Astrocyte (in vitro differentiated cells and primary cell): ENCODE data around the gene PHF11. TPM values are rescaled to one million over a fixed set of nuclear protein-coding genes. Genes with fewer than 3 reads are reported as not detected.

Experiments used
- DNase-seq: peaks from one replicate; pipeline ENCODE4 v3.0.0-alpha.2; 2010; ENCODE audit warnings: low read depth
- FAIRE-seq: peaks from 2 replicates; lab custom pipeline; 2011; peaks lifted over from hg19 to GRCh38; lab: Jason Lieb, UNC
- H2AFZ ChIP-seq: 2 replicates; pipeline ENCODE4 v1.6.0; 2012; ENCODE audit warnings: low read depth, low read length, inconsistent platforms
- H3K27ac ChIP-seq: 2 replicates; pipeline ENCODE4 v1.5.1; 2011; ENCODE audit warnings: low read depth, low read length, inconsistent platforms
- H3K27me3 ChIP-seq: 2 replicates; pipeline ENCODE4 v1.6.0; 2011; ENCODE audit warnings: low read length, inconsistent platforms; ENCODE audit not compliant: insufficient read depth
- H3K36me3 ChIP-seq: 2 replicates; pipeline ENCODE4 v1.5.1; 2011; ENCODE audit warnings: low read length, inconsistent platforms; ENCODE audit not compliant: insufficient read depth
- H3K4me1 ChIP-seq: 2 replicates; pipeline ENCODE4 v1.5.1; 2011; ENCODE audit warnings: low read length, inconsistent platforms; ENCODE audit not compliant: insufficient read depth
- H3K4me2 ChIP-seq: 2 replicates; pipeline ENCODE4 v1.6.0; 2012; ENCODE audit warnings: low read length, inconsistent platforms
- H3K4me3 ChIP-seq: 2 replicates; pipeline ENCODE4 v1.5.1; 2011; ENCODE audit warnings: low read depth, mild to moderate bottlenecking, low read length, inconsistent platforms; ENCODE audit not compliant: insufficient read depth
- H3K79me2 ChIP-seq: 2 replicates; pipeline ENCODE4 v1.6.0; 2012; ENCODE audit warnings: mild to moderate bottlenecking, low read length, inconsistent platforms; ENCODE audit not compliant: insufficient read depth
- H3K9ac ChIP-seq: 2 replicates; pipeline ENCODE4 v1.6.0; 2012; ENCODE audit warnings: mild to moderate bottlenecking, low read length, inconsistent platforms
- H3K9me3 ChIP-seq: 2 replicates; pipeline ENCODE4 v1.5.1; 2012; ENCODE audit warnings: low read depth, mild to moderate bottlenecking, low read length, inconsistent platforms; ENCODE audit not compliant: insufficient read depth
- H4K20me1 ChIP-seq: 2 replicates; pipeline ENCODE4 v1.6.0; 2012; ENCODE audit warnings: low read length, inconsistent platforms; ENCODE audit not compliant: insufficient read depth
- H3K27ac Mint-ChIP-seq: one replicate; pipeline ENCODE4 v1.8.0; 2021; ENCODE audit warnings: mild to moderate bottlenecking, mixed read lengths; ENCODE audit not compliant: unreplicated experiment
- H3K27me3 Mint-ChIP-seq: one replicate; pipeline ENCODE4 v1.8.0; 2021; ENCODE audit warnings: low read depth, mixed read lengths; ENCODE audit not compliant: unreplicated experiment
- H3K36me3 Mint-ChIP-seq: one replicate; pipeline ENCODE4 v1.8.0; 2021; ENCODE audit warnings: low read depth, mixed read lengths; ENCODE audit not compliant: unreplicated experiment
- H3K4me1 Mint-ChIP-seq: one replicate; pipeline ENCODE4 v1.8.0; 2021; ENCODE audit warnings: low read depth, mixed read lengths; ENCODE audit not compliant: unreplicated experiment
- H3K4me3 Mint-ChIP-seq: one replicate; pipeline ENCODE4 v1.8.0; 2021; ENCODE audit warnings: mild to moderate bottlenecking, moderate library complexity, mixed read lengths; ENCODE audit not compliant: unreplicated experiment
- H3K9me3 Mint-ChIP-seq: one replicate; pipeline ENCODE4 v1.8.0; 2021; ENCODE audit warnings: mild to moderate bottlenecking, mixed read lengths; ENCODE audit not compliant: unreplicated experiment
- CTCF ChIP-seq: IDR thresholded peaks from 2 replicates; pipeline ENCODE4 v1.5.1; 2011; ENCODE audit warnings: low read depth, mild to moderate bottlenecking, inconsistent platforms, low read length, moderate library complexity; ENCODE audit not compliant: insufficient read depth
- EZH2 ChIP-seq: IDR thresholded peaks from 2 replicates; pipeline ENCODE4 v1.6.1; 2012; ENCODE audit warnings: mild to moderate bottlenecking, low read length, inconsistent platforms; ENCODE audit not compliant: insufficient read depth
- total RNA-seq: library from RNA; stranded (reverse); gene quantifications from 2 replicates; pipeline ENCODE4 v1.2.1, GENCODE V29; 2021

Gene PHF11
- total RNA-seq, 1 donor from 2014 or later = 30.8 TPM

GRCh38 chr13:49571299-49572240 lies 75.8 kb downstream of the PHF11 start:
- Histone ChIP-seq H3K36me3 (no peaks in the 10 kb centered on the region), H3K9me3 (no peaks in the 10 kb centered on the region), H3K4me3 (no peak overlapping the region), H3K79me2 (peaks cover 3% of the 10 kb centered on the region), H3K9ac (no peak overlapping the region), H3K27ac (no peak overlapping the region), H2AFZ (no peak overlapping the region), H4K20me1 (peaks cover 12% of the 10 kb centered on the region), H3K4me2 (no peak overlapping the region), H3K4me1 (no peaks in the 10 kb centered on the region), H3K27me3 (no peaks in the 10 kb centered on the region)
- DNase-seq (no peak), FAIRE-seq (no peak)
- H3K4me3 Mint-ChIP-seq = no peak overlapping the region
- H3K4me1 Mint-ChIP-seq = peaks cover 7% of the 10 kb centered on the region
- no peaks in the 10 kb centered on the region for H3K9me3 Mint-ChIP-seq
- no peaks in the 10 kb centered on the region for H3K27me3 Mint-ChIP-seq
- H3K36me3 Mint-ChIP-seq = peaks cover 7% of the 10 kb centered on the region
- TF ChIP-seq CTCF = no peak
- TF ChIP-seq EZH2 = no peak
- H3K27ac Mint-ChIP-seq = no peak overlapping the region

Other genes starting within 250 kb of the PHF11 start
- gene CDADC1, start 248.0 kb upstream of the PHF11 start, total RNA-seq = 7.0 and 7.2 TPM in 2 replicates
- gene CAB39L, start 51.9 kb upstream of the PHF11 start, total RNA-seq = 13.2 and 13.7 TPM in 2 replicates
- gene SETDB2, start 51.7 kb upstream of the PHF11 start, total RNA-seq = 5.6 and 5.8 TPM in 2 replicates
- 16.1 and 16.3 TPM in 2 replicates for gene RCBTB1, start 89.6 kb downstream of the PHF11 start, total RNA-seq
- not detected in 2 replicates for gene ARL11, start 132.6 kb downstream of the PHF11 start, total RNA-seq
- gene EBPL, start 195.5 kb downstream of the PHF11 start, total RNA-seq = 57.6 and 62.1 TPM in 2 replicates